Stimulated activated naive CD4-positive, alpha-beta T cell treated with Interleukin-2 at 50 U/mL for 16 hours (primary cell): ENCODE data around the gene FXYD6.

ENCODE experiments used
- DNase-seq: peaks from one replicate; lab custom pipeline; 2025; lab: John Stamatoyannopoulos, UW

FXYD6 gene

GRCh38 chr11:117793583-117793982 lies 82.9 kb downstream of the FXYD6 start:
- no peak for DNase-seq

GRCh38 chr11:117792992-117793391 lies 83.5 kb downstream of the FXYD6 start:
- no peak for DNase-seq

GRCh38 chr11:117792241-117792640 lies 84.2 kb downstream of the FXYD6 start:
- no peak for DNase-seq

- no peak for DNase-seq
These were observed 86.2 kb downstream of the FXYD6 start for GRCh38 chr11:117790279-117790678.

- no peak for DNase-seq
These were observed 87.2 kb downstream of the FXYD6 start for GRCh38 chr11:117789241-117789640.
